Endothelial cell of umbilical vein (primary cell): ENCODE measurements around the gene ST6GAL2. TPM values are rescaled to one million over a fixed set of nuclear protein-coding genes. Genes with fewer than 3 reads are reported as not detected.

ENCODE experiments used
- BruUV-seq: library from RNA; stranded (reverse); fragments of 400-500 nt; replicated peaks from 2 replicates; lab custom pipeline; 2021; lab: Mats Ljungman, UMichigan
- CTCF ChIA-PET: fragments of 300-600, 350-600 bp; sonication (Branson Sonifier 250); formaldehyde crosslinking; loops from one replicate; lab custom pipeline; 2021; ENCODE audit warnings: antibody characterized with exemption, inconsistent platforms; lab: Charles Lee
- POLR2A ChIA-PET: fragments of 300-600, 350-600 bp; sonication (Branson Sonifier 250); formaldehyde crosslinking; loops from one replicate; lab custom pipeline; 2021; ENCODE audit warnings: antibody characterized with exemption, inconsistent platforms; lab: Charles Lee
- DNase-seq: peaks from one replicate; pipeline ENCODE4 v3.0.0-alpha.2; 2011; ENCODE audit warnings: low read depth, low spot score
- FAIRE-seq: peaks from 2 replicates; lab custom pipeline; 2011; peaks lifted over from hg19 to GRCh38; lab: Jason Lieb, UNC
- H2AFZ ChIP-seq: 2 replicates; pipeline ENCODE4 v1.6.0; 2012; ENCODE audit warnings: low read depth, low read length, control low read depth, inconsistent platforms
- H3K27ac ChIP-seq: 2 replicates; pipeline ENCODE4 v1.5.1; 2011; ENCODE audit warnings: low read depth, mild to moderate bottlenecking, control low read depth, low read length, moderate library complexity; ENCODE audit not compliant: insufficient read depth
- H3K27me3 ChIP-seq, 2 experiments: 2 replicates each; pipeline versions ENCODE4 v1.6.0 to v1.6.1; 2011; ENCODE audit warnings: low read length in 2 of 2, mixed read lengths in 1 of 2; ENCODE audit not compliant: control insufficient read depth in 2 of 2, insufficient read depth in 2 of 2
- H3K36me3 ChIP-seq, 2 experiments: 2 replicates in 1 of 2; 3 replicates in 1 of 2; pipeline ENCODE4 v1.5.1; 2011; ENCODE audit warnings: low read length in 2 of 2, mild to moderate bottlenecking in 1 of 2, moderate library complexity in 1 of 2; ENCODE audit not compliant: control insufficient read depth in 2 of 2, insufficient read depth in 2 of 2; ENCODE audit errors: extremely low read depth in 1 of 2
- H3K4me1 ChIP-seq: 3 replicates; pipeline ENCODE4 v1.5.1; 2011; ENCODE audit warnings: mild to moderate bottlenecking, low read length; ENCODE audit not compliant: control insufficient read depth, insufficient read depth; ENCODE audit errors: extremely low read depth
- H3K4me2 ChIP-seq: 2 replicates; pipeline ENCODE4 v1.6.1; 2011; ENCODE audit warnings: low read length, control low read depth, mixed read lengths; ENCODE audit not compliant: insufficient read depth
- H3K4me3 ChIP-seq, 3 experiments: fragments of 200-600 bp in 1 of 3; sonication (generic), shearing (Covaris generic) in 1 of 3; replicated peaks in 1 of 3; 2 replicates each; pipeline ENCODE4 v1.5.1; 2011 to 2016; ENCODE audit warnings: control low read depth in 3 of 3, low read length in 3 of 3, mild to moderate bottlenecking in 2 of 3, inconsistent platforms in 1 of 3, low read depth in 1 of 3, moderate library complexity in 1 of 3; ENCODE audit not compliant: insufficient read depth in 1 of 3
- H3K79me2 ChIP-seq: 2 replicates; pipeline ENCODE4 v1.6.0; 2012; ENCODE audit warnings: low read length, inconsistent platforms; ENCODE audit not compliant: control insufficient read depth, insufficient read depth
- H3K9ac ChIP-seq: replicated peaks from 2 replicates; pipeline ENCODE3; 2011; ENCODE audit warnings: low read length, control low read depth; ENCODE audit not compliant: insufficient read depth; ENCODE audit errors: extremely low read depth
- H3K9me1 ChIP-seq: replicated peaks from 3 replicates; pipeline ENCODE4 v1.6.0; 2011; ENCODE audit warnings: mild to moderate bottlenecking, low read length; ENCODE audit not compliant: control insufficient read depth, insufficient read depth; ENCODE audit errors: extremely low read depth
- H3K9me3 ChIP-seq: replicated peaks from 2 replicates; pipeline ENCODE4 v1.5.1; 2012; ENCODE audit warnings: low read length, inconsistent platforms; ENCODE audit not compliant: control insufficient read depth, insufficient read depth
- H4K20me1 ChIP-seq: replicated peaks from 2 replicates; pipeline ENCODE3; 2011; ENCODE audit warnings: mild to moderate bottlenecking, low read length; ENCODE audit not compliant: control insufficient read depth, insufficient read depth; ENCODE audit errors: extremely low read depth
- EZH2 ChIP-seq: IDR thresholded peaks from 2 replicates; pipeline ENCODE4 v1.6.1; 2012; ENCODE audit warnings: borderline replicate concordance, low read depth, mild to moderate bottlenecking, moderate library complexity, low read length, inconsistent platforms; ENCODE audit not compliant: severe bottlenecking
- FOS ChIP-seq: IDR thresholded peaks from 2 replicates; pipeline ENCODE4 v1.6.1; 2011; ENCODE audit warnings: mild to moderate bottlenecking, low read length, moderate library complexity, borderline replicate concordance; ENCODE audit not compliant: insufficient read depth
- GATA2 ChIP-seq: IDR thresholded peaks from 2 replicates; pipeline ENCODE4 v1.7.0; 2011; ENCODE audit warnings: low read depth, mild to moderate bottlenecking, moderate library complexity, mixed read lengths, low read length; ENCODE audit not compliant: insufficient read length, insufficient read depth
- JUN ChIP-seq: IDR thresholded peaks from 2 replicates; pipeline ENCODE4 v1.6.1; 2011; ENCODE audit warnings: borderline replicate concordance, low read depth; ENCODE audit not compliant: insufficient read length, insufficient read depth
- MAX ChIP-seq: IDR thresholded peaks from 2 replicates; pipeline ENCODE4 v1.6.1; 2011; ENCODE audit not compliant: insufficient read depth, insufficient read length
- MYC ChIP-seq: IDR thresholded peaks from one replicate; pipeline ENCODE4 v1.6.1; 2011; ENCODE audit warnings: mild to moderate bottlenecking, low read depth, low read length
- POLR2A ChIP-seq: IDR thresholded peaks from 2 replicates; pipeline ENCODE4 v1.6.1; 2012; ENCODE audit warnings: low read depth, mild to moderate bottlenecking, control low read depth, low read length
- POLR2AphosphoS5 ChIP-seq: IDR thresholded peaks from 2 replicates; pipeline ENCODE4 v1.6.1; 2012; ENCODE audit warnings: low read depth, mild to moderate bottlenecking, control low read depth, low read length, moderate library complexity; ENCODE audit not compliant: insufficient read depth
- dilution Hi-C: fragments of 300-500 bp; cut with MboI; formaldehyde crosslinking; loops from one replicate; pipeline ENCODE4 v1.15.0; 2019; ENCODE audit warnings: low sequenced_read_pairs; ENCODE audit not compliant: extremely low pct_ligation_motif_present
- intact Hi-C: fragments of 100-400 bp; cut with micrococcal nuclease; formaldehyde crosslinking; loops from one replicate; pipeline ENCODE4 v1.10.0; 2022
- polyA plus RNA-seq, 4 experiments: library from polyadenylated mRNA; depleted of rRNA in 3 of 4; stranded (reverse) in 3 of 4; unstranded in 1 of 4; fragments of >200 nt; gene quantifications; 2 replicates each; pipeline versions ENCODE4 v1.2.1 to v1.2.3, GENCODE V29; 2011 to 2012; ENCODE audit warnings: missing spikeins in 1 of 4
- total RNA-seq: library from RNA; stranded (reverse); gene quantifications from 2 replicates; pipeline ENCODE4 v1.2.3, GENCODE V29; 2021
- TF ChIP-seq, protein P1 (sequence below), 2 donors: IDR thresholded peaks; 1 replicate in 1 of 2; 2 replicates in 1 of 2; pipeline ENCODE4 v1.5.1; 2011; ENCODE audit warnings: low read length in 2 of 2, mild to moderate bottlenecking in 2 of 2, moderate library complexity in 2 of 2, control low read depth in 1 of 2, inconsistent platforms in 1 of 2, low read depth in 1 of 2; ENCODE audit not compliant: insufficient read depth in 1 of 2; ENCODE audit errors: extremely low read depth in 1 of 2

The ST6GAL2 gene
- total and polyA plus RNA-seq, 2 donors (not counting 3 experiments of a cell fraction or from before 2014, with no cell fraction given): not detected

GRCh38 chr2:106781196-106781595 lies 104.8 kb downstream of the ST6GAL2 start:
- no peaks in the 10 kb centered on the region for H4K20me1 ChIP-seq
- TF ChIP-seq JUN (no peak), MAX (no peak), FOS (no peak), POLR2A (no peak), MYC (no peak), POLR2AphosphoS5 (no peak), GATA2 (no peak), EZH2 (no peak)
- TF ChIP-seq, protein P1, sequence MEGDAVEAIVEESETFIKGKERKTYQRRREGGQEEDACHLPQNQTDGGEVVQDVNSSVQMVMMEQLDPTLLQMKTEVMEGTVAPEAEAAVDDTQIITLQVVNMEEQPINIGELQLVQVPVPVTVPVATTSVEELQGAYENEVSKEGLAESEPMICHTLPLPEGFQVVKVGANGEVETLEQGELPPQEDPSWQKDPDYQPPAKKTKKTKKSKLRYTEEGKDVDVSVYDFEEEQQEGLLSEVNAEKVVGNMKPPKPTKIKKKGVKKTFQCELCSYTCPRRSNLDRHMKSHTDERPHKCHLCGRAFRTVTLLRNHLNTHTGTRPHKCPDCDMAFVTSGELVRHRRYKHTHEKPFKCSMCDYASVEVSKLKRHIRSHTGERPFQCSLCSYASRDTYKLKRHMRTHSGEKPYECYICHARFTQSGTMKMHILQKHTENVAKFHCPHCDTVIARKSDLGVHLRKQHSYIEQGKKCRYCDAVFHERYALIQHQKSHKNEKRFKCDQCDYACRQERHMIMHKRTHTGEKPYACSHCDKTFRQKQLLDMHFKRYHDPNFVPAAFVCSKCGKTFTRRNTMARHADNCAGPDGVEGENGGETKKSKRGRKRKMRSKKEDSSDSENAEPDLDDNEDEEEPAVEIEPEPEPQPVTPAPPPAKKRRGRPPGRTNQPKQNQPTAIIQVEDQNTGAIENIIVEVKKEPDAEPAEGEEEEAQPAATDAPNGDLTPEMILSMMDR (IDR thresholded peaks at IDR 0.05; ENCODE audit: extremely low read depth in 1 of 2, insufficient read depth in 1 of 2, low read depth in 1 of 2, low read length in 2 of 2): no peak
- H2AFZ ChIP-seq: no peak overlapping the region
- no peak overlapping the region for H3K27ac ChIP-seq
- DNase-seq (no peak), FAIRE-seq (no peak)
- H3K9ac ChIP-seq: no peak overlapping the region
- ChIA-PET CTCF (no interaction called here), POLR2A (no interaction called here)
- no peaks in the 10 kb centered on the region for H3K27me3 ChIP-seq
- BruUV-seq: no TSS peak
- H3K36me3 ChIP-seq: no peaks in the 10 kb centered on the region
- H3K4me2 ChIP-seq: no peak overlapping the region
- peaks cover 3% of the 10 kb centered on the region for H3K9me3 ChIP-seq
- H3K79me2 ChIP-seq: no peaks in the 10 kb centered on the region
- dilution Hi-C loops (no loop called here), intact Hi-C loops (no loop called here)
- H3K4me3 ChIP-seq: no peak overlapping the region
- H3K9me1 ChIP-seq: no peaks in the 10 kb centered on the region
- H3K4me1 ChIP-seq: no peaks in the 10 kb centered on the region
